HuH-7.5 (cell line): ENCODE data around the gene IRX2.

Experiments
- DNase-seq: peaks from one replicate; pipeline ENCODE4 v3.0.0; 2011; ENCODE audit warnings: low spot score

IRX2 gene

DNA sequence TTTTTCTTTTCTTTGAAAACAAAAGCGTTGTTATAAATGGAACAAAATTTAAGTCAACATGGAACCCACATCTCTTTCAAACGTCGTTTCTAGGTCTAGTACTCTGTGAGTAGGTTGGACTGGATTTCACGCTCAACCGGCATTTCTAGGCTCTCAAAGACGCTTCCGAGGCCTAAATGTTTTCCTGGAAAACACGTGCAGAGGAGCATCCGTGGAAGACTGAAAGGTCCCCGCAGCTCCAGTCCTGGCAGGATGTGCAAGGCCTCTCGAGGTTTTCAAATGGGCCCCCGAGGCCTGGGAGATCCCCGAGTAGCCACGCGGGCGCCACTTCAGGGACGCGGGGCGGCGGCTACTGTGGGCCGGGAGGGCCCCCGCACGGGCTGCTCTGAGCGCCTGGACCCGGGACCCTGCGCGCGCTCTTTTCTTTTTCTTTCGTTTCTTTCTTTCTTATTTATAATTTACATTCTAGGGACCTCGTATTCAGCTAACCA, 4.2 kb upstream of the IRX2 start:
- DNase-seq = no peak

DNA sequence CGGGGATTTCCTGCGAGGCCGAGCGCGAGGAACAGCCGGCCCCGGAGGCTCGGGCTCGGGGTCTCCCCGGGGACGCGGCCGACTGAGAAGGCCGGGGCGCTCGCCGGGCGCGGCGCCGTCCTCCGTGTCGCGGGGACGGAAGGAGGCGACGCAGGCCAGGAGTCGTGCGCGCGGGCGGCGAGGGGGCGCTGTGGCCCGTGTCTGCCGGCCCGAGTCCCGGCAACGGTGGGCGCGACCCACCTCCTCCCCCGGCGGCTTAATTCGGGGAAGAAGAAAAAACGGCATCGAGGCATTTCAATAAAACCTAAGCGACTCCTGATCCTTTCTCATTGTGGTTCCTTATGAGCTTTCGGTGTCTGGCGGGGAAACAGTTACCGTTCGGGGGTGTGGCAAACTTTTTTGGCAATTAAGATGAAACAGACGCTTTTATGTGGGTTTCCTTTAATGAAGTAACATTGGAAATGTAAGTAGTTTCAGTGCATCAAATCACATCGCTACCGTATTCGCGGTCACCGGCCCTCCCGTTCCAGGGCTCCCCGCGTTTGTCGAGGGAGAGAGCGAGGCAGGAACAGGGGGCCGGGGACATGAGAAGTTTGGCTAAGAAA, 3.7 kb upstream of the IRX2 start:
- DNase-seq = no peak

DNA sequence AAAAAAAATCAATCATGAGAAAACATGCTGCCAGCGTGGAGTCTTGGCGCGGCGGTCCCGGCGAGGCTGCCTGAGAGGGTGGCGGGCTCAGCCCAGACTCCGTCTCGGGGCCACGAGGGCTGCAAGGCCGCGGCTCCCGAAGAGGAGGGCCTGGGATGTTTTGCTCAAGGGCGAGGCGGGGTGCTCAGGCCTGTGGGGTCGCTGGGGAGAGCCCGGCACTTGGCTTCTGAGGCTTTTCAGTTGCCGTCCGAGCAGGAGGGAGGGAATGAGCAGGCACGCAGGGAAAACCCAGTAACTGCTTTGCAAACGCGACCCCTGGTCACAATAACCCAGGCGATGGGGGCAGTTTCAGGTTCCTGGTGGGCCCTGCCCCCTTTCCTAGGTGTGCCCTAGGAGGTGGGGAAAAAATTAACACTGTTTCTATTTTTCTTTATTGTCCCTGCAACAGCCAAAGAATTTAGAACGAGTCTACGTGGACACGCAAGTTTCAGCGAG, 3.2 kb upstream of the IRX2 start:
- no peak for DNase-seq

DNA sequence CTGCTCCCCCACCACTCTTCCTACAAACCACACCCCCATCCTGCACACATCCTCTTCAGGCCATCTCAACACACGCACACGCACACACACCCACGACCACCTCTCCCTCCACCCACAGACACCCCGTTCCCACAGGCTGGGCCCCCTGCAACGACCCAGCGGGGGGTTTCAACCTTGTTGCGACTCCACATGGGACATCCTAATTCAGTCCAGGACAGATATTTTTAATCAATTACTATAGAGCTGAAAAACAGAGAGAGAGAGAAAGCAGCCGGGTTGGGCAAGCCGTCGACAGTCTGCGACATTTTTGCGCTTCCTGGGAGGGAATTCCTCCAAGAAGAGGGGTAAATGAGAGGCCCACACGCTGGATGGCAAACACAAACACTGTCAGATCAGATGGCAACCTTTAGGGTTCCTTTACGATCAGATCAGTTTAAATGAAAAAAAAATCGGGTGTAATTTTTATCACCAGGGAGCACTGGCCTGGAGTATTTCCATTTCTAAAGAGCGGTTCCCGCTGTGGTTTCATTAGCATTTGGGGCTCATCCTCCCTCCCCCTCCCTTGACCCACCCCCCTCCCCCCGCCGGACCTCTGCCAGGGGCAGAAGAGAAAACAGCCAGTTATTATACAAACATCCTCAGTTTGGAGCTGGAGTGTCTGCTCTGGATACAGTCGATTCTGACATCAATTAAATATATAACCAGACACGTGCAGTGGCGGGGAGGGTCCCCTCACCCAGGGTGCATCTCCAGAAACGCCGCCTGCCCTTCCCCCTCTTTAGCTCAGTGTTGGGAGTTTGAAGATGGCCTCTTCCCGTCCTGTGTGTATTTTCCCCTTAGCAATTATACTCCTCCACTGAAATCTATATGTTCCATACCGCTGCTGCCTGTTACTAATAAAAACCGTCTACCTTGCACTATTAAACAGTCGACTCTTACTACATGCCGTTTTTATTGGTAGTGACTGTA, 2.3 kb upstream of the IRX2 start:
- no peak for DNase-seq

DNA sequence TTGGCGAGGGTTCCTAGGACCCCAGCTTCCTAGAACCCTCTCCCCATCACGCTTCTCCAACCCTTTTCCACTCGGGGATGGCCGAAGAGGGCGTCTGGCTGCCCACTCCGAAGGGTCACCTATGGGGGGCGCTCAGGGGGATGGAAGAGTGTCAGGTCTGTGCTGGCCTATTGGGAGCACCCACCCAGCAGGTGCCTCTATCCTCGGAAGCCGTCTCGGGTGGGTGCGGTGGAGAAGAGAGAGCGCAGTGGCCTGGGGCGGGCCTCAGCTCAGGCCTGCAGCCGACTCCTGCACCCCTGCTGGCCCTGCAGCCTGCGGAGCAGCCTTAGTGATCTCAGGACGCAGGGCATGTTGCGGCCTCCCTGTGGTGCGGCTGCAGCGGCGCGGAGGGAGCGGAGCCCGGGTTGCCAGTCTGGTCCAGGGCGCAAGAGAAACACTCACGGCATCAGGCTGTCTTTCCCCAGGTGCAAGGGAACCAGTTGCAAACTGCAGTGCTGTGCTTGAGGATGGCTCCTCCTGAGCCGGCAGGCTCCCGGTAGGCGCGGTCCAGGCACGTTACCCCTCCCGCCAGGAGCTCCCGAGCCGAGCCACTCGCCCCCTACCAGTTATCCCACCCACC, 1.5 kb upstream of the IRX2 start:
- DNase-seq = no peak

DNA sequence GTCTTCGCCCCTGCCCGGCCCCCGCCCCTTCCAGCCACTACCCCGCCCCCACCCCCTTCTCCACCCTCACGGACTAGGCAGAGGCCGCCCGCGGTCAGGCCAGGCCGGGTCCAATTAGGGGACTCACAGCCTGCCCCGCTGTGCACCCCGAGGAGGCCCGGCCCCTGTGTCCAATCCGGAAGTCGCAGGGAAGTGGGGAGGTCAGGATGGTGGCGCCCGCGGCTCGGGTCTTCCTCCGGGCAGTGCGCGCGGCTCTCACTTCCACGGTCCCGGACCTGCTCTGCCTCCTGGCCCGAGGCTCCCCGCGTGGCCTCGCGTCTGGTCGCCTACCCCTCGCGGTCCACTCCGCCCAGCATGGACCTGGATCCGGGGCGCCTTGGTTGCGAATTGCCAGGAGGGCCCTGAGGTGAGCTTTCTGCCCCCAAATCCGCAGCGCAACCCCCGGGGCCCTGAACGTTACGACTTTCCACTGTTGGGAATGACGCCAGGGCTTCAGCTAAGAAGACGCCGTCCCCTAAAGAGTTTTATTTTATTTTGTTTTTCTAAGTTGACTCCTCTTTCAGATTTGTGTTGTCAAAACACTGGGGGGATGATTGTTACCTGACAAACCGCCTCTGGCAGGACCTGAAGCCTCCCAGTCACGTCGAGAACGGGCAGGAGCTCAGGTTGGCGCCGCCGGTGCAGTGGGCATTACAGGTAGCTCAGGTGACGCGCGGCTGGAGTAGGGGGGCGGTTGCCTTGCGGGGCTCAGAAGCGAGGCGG, 763 bp upstream of the IRX2 start:
- no peak for DNase-seq

DNA sequence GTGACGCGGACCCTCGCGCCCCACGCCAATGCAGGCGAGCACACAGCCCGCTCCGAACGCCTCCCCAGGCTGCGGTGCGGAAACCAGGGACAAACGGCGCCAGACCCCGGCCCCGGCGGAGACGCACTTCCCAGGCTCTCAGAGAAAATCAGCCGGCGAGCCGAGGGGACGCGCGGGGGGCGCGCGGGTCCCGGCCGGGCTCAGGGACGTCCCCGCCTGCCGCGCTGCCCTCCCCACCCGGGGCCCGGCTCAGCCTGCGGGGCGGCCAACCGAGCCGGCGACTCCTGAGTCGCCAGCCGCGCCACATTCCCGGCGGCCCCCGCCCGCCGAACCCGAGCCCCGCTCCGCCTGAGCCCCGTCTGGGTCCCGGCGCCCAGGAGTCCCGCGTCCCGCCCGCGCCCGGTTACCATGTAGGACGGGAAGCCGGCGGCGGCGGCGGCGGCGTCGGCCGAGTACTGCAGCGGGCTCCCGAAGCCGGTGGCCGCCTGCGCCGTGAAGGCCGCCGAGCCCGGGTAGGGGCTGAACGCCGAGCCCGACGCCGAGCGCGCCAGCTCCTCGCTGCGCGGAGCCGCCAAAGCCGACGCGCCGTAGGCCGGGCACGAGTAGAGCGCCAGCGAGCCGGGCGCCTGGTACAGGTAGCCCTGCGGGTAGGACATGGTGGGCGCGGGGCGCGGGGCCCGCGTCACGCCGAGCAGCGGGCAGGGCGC, 566 bp downstream of the IRX2 start:
- no peak for DNase-seq

DNA sequence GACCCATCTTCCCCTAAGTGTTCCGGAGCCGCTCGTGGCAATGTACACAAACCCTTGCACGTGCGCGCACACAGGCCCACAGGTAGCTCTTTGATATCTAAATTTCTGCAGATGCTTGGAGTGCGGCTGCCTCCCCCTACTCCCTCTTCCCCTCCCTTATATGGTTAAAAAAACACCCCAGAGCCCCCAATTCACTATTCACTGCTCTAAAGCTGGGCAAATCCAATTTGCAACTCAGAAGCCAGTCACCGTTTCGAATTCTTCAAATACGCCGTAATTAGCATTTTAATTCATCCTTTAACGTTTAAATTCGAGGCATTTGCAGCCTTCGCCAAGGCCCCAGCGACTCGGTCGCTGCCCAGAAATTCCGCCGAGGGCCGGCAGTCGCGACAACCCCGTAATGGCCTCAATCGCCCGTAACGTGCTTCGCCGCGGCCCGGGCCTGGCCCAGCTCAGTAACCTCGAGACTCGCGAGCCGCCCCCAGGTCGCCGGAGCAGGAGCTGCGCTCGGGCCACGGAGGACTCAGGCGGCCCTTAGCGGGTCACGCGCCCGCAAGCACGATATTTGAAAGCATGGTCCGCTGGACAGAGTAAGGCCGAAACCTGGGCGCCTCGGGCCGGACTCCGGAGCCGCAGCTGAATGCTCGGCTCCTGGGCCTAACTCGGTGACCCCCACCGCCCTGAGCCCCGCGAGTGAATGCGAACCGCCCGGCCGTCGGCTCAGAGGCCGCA, 1.3 kb downstream of the IRX2 start:
- no peak for DNase-seq

DNA sequence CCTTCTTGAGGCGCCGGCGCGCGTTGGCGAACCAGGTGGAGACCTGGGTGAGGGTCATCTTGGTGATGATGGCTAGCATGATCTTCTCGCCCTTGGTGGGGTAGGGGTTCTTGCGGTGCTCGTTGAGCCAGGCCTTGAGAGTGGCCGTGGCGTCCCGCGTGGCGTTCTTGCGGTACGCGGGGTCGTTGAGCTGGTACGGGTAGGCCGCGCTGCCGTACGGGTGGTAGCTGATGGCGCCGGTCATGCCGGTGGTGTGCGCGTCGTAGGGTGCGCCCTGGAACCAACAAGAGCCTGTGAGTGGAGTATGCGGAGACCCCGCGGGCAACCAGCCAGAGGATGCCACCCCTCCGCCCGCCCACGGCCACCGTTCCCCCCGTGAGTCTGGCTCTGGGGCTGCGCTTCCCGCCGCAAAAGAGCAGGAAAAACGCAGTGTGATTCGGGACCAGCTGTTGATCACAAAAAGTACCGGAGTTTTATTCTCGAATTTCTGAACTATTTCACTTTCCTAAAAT, 1.9 kb downstream of the IRX2 start:
- DNase-seq = no peak

DNA sequence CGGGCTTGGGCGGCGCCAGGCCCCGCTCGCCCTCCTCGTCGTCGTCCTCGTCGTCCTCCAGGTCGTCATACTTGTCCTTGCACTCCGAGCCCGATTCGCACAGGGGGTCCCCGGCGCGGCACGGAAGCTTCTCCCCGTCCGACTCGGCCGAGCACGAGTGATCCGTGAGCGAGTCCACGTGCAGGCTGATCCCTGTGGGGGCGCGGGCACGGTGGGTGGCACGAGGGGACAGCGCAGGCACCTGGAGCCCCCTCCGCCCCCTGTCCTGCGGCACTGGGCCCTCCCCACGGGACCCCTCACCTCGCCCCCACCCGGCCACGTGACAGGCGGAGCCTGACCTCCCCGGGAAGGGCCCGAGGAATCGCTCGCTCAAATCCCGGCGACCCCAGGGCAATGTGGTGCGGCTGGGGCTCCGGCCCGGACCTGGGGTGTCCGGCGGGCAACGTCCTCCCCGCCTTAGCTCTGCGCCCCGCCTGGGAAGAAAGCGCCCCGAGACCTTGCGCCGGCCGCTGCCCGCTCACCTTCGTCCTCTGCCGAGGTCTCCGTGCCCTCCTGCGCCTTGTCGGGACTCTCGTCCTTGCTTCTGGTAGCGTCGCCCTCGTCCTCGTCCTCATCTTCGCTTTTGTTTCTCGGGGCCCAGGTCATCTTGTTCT, 2.5 kb downstream of the IRX2 start:
- DNase-seq = no peak

DNA sequence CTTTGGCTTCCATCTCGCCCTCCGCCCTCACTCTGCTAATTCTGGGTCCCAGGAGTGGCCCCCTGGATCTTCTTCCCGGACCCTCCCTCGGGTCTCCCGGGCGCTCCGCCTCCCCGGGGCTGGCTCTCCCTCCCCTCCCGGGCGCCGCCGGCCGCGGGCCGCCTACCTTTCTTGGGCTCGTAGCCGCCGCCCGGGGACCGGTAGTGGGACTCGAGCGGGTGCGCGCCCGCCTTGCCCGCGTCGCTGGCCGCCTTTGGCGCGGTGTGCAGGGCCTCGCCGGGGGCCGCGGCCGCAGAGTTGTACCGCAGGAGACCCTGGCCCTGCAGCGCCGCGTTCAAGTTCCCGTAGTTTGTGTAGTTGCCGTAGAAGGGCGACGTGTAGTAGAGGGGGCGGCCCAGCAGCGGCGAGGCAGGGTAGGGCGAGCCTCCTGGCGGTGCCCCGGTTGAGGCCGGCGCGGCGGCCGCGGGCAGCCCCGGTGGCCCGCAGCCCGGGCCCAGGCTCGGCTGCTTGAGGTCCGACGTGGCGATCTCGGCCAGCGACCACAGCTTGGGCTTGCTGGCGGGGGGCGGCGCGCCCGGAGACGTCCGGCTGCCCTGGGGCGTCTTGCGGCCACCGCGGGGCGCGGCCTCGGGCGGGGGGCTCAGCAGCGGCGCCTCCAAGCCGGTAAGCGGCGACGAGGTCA, 3.2 kb downstream of the IRX2 start:
- no peak for DNase-seq

DNA sequence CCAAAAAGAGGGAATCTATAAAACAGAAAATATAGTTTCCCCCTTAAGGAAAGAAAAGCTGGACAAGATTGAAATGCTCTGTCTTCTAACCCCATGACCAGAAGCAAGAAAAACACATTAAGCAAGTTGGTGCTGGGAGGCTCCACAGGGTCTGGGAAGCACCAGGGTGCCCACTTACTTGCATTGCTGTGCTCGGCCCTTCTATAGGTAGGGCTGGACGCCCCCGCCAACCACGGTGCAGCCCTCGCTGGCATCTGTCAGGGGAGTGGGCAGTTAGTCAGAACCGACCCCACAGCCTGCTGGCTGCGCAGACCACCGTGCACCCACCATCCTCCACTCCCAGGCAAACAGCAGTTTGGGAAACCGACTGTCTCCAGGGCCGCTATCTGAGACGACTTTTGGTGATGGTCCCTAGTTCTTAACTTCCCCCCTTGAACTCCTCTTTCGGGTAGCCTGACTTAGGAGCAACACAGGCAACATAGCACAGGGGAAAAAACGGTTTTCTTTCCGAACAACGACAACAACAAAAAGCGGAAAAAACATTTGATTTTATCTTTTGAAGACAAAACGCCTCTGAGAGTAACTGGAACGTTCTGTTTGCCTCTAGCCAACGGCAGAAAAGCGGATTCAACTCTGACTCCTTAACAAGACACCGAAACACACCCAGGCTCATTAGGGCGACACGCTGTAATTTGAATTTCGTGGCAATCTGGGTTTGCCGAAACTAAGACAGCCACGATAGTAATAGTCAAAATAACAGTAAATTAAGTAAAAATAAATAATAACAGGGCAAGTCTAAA, 3.9 kb downstream of the IRX2 start:
- no peak for DNase-seq

DNA sequence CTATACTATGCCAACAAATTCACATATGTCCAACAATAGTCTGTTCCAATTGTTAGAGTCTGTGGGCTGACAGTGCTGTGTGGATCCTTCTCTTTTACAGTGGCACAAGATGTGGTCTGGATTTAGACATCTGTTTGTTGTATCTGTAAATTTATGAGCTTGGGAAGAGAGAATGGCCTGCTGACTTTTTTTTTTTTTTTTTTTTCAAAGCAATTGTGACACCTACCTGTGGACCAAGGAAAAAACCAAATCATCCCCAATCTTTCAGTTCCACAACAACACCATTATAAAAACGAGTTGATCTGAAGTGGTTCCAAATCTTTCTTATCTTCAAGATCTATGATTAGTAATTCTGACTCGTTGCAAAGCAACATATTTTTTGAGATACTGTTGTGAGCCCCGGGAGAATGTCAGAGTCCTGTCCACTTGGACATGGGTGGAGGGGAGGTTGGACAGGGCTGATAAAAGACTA, 4.9 kb downstream of the IRX2 start:
- no peak for DNase-seq

DNA sequence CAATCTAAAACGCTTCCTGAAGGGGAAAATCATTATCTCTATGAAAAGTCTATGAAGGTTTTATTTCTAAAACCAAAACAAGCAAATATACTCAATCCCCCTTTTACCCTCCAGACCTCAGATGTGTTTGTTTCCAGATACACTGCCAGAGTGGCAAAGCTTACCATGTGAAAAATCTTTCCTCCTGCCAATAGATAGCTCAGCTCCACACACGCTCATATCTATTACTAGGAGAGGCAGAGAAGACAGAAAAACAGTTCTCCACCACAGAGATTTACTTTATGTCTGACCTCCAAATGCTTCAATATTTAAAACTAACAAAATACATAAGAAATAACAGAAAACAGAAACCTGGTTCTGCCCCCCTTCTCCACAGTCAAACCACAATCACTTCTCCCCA, 7.0 kb downstream of the IRX2 start:
- DNase-seq = no peak

DNA sequence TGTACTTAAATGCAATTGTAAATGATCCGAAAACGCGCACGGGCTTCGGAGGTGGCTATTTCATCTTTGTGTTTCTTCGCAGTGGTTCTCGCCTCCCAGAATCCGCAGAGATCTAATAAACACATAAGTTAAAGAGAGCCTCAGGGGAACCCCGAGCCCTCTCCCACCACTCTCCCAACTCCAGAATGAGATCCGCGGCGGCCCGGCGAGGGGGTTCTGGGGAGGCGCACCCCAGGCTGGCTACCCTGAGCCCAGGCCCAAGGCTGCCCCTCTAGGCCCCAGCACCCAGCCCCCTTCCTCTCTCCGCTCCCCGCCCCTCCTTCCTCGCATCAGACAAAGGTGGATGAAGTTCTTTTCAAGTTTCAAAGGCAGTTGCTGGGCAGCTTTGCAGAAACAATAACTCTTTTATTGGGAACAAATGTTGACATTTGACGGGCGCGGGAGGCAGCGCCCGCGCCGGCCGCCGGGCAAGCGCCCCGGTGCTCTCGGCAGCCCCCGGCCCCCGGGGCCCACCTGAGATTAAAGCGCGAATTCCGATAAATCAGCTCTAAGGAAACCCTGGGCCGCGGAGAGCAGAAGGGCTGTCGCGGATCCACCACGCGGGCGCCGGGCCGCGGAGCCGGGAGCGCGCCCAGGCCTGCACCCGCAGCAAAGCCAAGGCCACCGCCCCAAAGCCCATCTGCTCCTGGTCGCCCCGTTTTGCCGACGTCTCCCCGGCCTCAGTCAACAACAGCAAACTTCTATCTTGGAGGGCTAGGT, 8.4 kb downstream of the IRX2 start:
- no peak for DNase-seq

DNA sequence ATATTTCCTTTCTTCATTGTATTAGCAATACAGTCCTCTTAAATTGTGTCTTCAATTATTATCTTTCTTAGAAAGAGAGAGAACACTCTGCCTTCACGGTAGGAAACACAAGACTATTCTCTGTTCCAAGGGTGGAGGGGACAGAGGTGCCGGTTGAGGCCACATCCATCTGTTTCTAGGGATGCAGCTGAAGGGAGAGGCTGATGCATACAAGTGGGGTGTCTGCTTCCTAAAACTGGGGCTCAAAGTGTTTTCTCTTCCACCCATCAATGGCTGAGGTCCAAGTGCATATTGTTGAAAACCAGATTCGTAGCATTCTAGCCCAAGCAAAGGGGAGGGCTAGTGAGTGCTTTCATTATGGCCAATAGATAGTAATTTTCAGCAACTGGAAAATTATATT, 9.5 kb downstream of the IRX2 start:
- DNase-seq = no peak

DNA sequence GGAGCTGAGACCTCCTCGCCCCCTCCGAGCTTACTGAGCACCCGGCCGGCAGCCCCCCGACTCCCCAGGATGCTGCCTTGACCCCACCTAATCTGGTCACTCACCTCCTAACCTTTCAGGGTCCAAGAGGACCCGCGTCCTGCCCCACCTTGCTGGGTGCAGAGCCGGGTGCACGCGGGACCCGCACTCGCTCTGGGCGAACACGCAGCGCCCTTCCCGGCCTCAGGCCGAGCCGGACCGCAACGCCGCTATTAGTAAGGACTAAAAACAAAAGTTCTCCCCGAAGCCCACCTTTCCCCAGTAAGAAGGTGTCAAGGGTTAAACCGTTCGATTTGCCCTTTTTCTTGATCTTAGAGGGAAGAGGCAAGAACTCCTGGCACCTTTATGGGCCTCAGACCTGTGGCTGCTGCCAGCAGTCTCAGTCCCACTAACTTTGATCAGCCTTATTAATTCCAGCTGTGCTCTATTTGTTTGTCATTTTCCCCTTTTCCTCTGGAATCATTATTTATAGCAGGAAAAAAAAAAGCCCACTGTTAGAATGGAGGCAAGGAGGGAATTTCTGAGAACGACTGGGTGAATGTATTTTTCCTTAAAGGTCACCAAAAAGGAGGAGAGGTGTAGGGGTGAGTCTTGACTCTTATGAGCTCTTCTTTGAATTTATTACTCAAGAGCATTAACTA, 10.5 kb downstream of the IRX2 start:
- no peak for DNase-seq
